ENCODE results near the gene RHBDF2. TPM values are rescaled to one million over a fixed set of nuclear protein-coding genes. Genes with fewer than 3 reads are reported as not detected.
"Not testable (repeated sequence)": the region's sequence is repeated elsewhere in the genome, so short reads cannot be mapped to it uniquely, and the experiment has no call there.

Gene RHBDF2
- total RNA-seq, 1 donor from 2014 or later, result 17.5 TPM

DNA sequence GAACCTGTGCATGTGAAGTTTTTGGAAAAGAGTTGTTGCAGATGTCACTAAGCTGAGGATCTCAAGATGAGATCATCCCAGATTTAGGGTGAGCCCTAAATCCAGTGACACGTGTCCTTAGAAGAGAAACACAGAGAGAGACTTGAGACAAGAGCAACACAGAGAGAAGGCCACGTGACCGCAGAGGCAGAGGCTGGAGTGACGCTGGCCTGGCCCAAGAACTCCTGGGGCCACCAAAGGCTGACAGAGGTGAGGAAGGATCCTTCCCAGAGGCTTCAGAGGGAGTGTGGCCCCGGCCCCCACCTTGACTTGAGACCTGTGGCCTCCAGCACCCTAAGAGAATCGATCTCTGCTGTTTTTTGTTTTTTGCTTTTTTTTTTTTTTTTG is 12.1 kb upstream of the RHBDF2 start:
- no peak for DNase-seq (ENCODE audit: extremely low spot score, unreplicated experiment)
- Mint-ChIP-seq H3K27ac (ENCODE audit: unreplicated experiment) (no peak overlapping the region), H3K27me3 (ENCODE audit: unreplicated experiment) (peaks cover 15% of the 10 kb centered on the region), H3K9me3 (ENCODE audit: unreplicated experiment) (no peaks in the 10 kb centered on the region), H3K4me1 (ENCODE audit: unreplicated experiment) (peaks cover 3% of the 10 kb centered on the region), H3K4me3 (ENCODE audit: unreplicated experiment) (no peak overlapping the region), H3K36me3 (ENCODE audit: unreplicated experiment) (no peaks in the 10 kb centered on the region)
- TF ChIP-seq, protein P1, sequence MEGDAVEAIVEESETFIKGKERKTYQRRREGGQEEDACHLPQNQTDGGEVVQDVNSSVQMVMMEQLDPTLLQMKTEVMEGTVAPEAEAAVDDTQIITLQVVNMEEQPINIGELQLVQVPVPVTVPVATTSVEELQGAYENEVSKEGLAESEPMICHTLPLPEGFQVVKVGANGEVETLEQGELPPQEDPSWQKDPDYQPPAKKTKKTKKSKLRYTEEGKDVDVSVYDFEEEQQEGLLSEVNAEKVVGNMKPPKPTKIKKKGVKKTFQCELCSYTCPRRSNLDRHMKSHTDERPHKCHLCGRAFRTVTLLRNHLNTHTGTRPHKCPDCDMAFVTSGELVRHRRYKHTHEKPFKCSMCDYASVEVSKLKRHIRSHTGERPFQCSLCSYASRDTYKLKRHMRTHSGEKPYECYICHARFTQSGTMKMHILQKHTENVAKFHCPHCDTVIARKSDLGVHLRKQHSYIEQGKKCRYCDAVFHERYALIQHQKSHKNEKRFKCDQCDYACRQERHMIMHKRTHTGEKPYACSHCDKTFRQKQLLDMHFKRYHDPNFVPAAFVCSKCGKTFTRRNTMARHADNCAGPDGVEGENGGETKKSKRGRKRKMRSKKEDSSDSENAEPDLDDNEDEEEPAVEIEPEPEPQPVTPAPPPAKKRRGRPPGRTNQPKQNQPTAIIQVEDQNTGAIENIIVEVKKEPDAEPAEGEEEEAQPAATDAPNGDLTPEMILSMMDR (IDR thresholded peaks at IDR 0.05), result no peak

DNA sequence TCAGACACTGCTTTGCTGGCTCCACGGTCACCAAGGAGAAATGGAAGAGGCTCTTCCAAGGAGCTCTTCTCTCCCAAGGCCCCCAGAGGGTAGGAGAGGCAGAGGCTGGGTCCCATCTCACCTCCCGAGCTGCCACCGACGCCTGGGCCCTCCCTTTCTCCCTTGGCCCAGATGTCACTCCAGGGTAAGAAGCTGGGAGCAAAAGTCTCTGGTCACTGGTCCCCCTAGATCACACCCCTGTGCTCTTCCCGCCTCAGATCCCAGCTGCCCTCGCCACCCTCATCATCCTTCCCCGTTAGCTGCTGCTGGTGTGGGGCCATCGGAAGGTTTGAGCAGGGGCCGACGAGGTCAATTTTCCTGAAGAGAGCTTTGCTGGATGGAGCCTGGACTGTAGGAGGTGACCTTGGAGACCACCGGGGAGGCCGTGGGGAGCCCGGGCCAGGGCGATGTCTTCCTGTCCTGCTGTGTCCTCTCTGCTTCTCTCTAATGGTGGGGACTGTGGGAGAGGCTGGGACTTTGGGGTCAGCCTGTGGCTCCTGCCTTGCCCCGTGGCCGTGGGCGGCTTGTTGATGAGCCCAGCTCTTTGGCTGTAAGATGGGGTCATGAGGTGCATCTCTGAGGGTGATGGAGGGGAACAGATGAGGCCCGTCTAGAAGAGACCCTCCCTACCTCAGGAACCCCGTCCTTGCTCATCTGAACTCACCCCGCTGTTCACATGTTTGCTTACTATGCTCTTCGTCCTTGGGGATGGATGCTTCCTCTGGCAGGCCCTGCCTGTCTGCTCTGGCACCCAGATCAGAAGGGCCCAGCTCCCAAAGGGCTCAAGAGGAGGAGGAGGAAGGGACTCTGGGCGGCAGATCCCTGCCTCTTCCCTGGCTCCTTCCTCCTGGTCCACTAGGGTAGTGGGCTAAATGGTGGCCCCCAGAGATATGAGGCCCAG is 11.4 kb upstream of the RHBDF2 start:
- no peak overlapping the region for H3K27ac Mint-ChIP-seq (ENCODE audit: unreplicated experiment)
- H3K27me3 Mint-ChIP-seq (ENCODE audit: unreplicated experiment), result peaks cover 22% of the 10 kb centered on the region
- no peak overlapping the region for H3K4me3 Mint-ChIP-seq (ENCODE audit: unreplicated experiment)
- peaks cover 3% of the 10 kb centered on the region for H3K4me1 Mint-ChIP-seq (ENCODE audit: unreplicated experiment)
- no peaks in the 10 kb centered on the region for H3K36me3 Mint-ChIP-seq (ENCODE audit: unreplicated experiment)
- no peak for DNase-seq (ENCODE audit: extremely low spot score, unreplicated experiment)
- TF ChIP-seq, protein P1 (IDR thresholded peaks at IDR 0.05), result no peak
- H3K9me3 Mint-ChIP-seq (ENCODE audit: unreplicated experiment), result no peaks in the 10 kb centered on the region

DNA sequence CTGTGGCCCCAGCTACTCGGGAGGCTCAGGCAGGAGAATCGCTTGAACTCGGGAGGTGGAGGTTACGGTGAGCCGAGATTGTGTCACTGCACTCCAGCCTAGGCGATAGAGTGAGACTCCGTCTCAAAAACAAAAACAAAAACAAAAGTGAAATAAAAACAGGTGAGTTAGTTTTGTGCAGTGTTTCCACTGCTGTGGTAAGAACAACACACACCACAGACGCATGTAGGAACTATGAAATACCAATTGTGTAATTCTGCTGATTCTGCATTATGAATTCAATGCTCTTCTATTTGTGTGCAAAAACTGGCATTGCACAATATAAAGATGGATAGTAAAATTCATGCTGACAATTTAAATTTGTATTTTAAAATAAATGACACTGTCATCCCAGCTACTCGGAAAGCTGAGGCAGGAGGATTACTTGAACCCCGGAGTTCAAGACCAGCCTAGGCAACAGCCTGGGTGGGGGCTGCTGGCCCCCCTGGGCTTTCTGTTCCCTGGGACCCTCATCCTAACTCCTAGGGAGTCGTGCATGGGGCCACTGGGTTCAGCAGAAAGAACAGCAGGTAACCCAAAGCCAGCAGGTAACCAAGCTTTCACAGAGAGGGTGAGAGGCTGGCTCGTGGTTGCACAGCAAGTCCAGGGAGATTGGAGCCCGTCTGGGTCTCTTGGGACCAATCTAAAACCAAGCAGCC is 10.6 kb upstream of the RHBDF2 start:
- H3K9me3 Mint-ChIP-seq (ENCODE audit: unreplicated experiment), result no peaks in the 10 kb centered on the region
- no peak overlapping the region for H3K27ac Mint-ChIP-seq (ENCODE audit: unreplicated experiment)
- H3K36me3 Mint-ChIP-seq (ENCODE audit: unreplicated experiment), result no peaks in the 10 kb centered on the region
- H3K4me3 Mint-ChIP-seq (ENCODE audit: unreplicated experiment), result no peak overlapping the region
- DNase-seq (ENCODE audit: extremely low spot score, unreplicated experiment), result no peak
- TF ChIP-seq, protein P1 (IDR thresholded peaks at IDR 0.05), result no peak
- peaks cover 28% of the 10 kb centered on the region for H3K27me3 Mint-ChIP-seq (ENCODE audit: unreplicated experiment)
- H3K4me1 Mint-ChIP-seq (ENCODE audit: unreplicated experiment), result peaks cover 3% of the 10 kb centered on the region

DNA sequence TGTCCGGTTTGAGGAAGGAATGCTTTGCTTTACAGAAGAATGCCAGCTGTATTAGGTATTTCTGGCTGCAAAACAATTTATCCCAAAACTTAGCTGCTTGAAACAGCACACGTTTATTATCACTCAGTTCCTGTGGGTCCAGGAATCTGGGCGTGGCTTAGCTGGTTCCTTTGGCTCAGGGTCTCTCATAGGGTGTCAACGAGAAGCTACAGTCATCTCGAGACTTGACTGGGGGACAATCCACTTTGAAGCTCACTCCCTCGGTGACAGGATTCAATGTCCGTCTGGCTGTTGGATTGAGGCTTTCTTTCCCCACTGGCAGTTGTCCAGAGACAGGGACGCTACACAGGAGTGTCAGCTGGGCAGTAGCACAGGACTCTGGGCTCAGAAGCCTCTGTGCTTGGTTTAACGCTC is 9.6 kb upstream of the RHBDF2 start:
- Mint-ChIP-seq H3K4me1 (ENCODE audit: unreplicated experiment) (peaks cover 3% of the 10 kb centered on the region), H3K4me3 (ENCODE audit: unreplicated experiment) (no peak overlapping the region), H3K27me3 (ENCODE audit: unreplicated experiment) (peaks cover 29% of the 10 kb centered on the region), H3K27ac (ENCODE audit: unreplicated experiment) (no peak overlapping the region), H3K9me3 (ENCODE audit: unreplicated experiment) (no peaks in the 10 kb centered on the region), H3K36me3 (ENCODE audit: unreplicated experiment) (no peaks in the 10 kb centered on the region)
- no peak for DNase-seq (ENCODE audit: extremely low spot score, unreplicated experiment)
- TF ChIP-seq, protein P1 (IDR thresholded peaks at IDR 0.05), result no peak

DNA sequence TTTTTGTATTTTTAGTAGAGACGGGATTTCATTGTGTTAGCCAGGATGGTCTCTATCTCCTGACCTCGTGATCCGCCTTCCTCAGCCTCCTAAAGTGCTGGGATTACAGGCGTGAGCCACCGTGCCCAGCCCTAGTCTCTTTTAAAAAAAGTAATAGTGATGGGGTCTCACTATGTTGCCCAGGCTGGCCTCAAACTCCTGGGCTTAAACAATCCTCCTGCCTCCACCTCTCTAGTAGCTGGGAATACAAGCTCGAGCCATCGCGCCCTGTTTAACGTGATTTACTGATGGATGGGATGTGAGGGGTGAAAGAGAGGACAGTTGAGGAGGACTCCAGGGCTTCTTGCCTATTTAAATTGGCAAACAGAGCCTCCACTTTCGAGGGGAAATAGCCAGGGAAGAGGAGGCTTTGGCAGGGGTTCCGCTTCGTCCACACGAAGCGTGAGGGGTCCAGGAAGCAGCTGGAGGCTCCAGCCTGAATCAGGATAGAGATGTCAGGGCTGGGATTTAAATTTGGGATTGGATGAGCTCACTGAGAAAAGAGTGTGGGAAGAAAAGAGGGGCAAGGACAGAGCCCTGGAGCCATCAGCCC is 7.3 kb upstream of the RHBDF2 start:
- H3K27ac Mint-ChIP-seq (ENCODE audit: unreplicated experiment); H3K36me3 Mint-ChIP-seq (ENCODE audit: unreplicated experiment); H3K4me3 Mint-ChIP-seq (ENCODE audit: unreplicated experiment); H3K4me1 Mint-ChIP-seq (ENCODE audit: unreplicated experiment); H3K9me3 Mint-ChIP-seq (ENCODE audit: unreplicated experiment); DNase-seq (ENCODE audit: extremely low spot score, unreplicated experiment): not testable (repeated sequence)
- H3K27me3 Mint-ChIP-seq (ENCODE audit: unreplicated experiment), result peaks cover 29% of the 10 kb centered on the region
